Fibroblast of lung (primary cell): ENCODE data around the gene MYL12B.

Experiments used
- EZH2 ChIP-seq: IDR thresholded peaks from 2 replicates; pipeline ENCODE4 v1.5.1; 2012; ENCODE audit warnings: low read length, control low read depth, mild to moderate bottlenecking; ENCODE audit errors: missing control alignments
- TF ChIP-seq, protein P1 (sequence below), 2 donors: IDR thresholded peaks in 1 of 2; conservative IDR thresholded peaks in 1 of 2; 1 replicate in 1 of 2; 2 replicates in 1 of 2; pipeline ENCODE4 v1.5.1; 2011 to 2012; ENCODE audit warnings: low read length in 2 of 2, control low read depth in 1 of 2, inconsistent platforms in 1 of 2, low read depth in 1 of 2, mild to moderate bottlenecking in 1 of 2

DNA sequence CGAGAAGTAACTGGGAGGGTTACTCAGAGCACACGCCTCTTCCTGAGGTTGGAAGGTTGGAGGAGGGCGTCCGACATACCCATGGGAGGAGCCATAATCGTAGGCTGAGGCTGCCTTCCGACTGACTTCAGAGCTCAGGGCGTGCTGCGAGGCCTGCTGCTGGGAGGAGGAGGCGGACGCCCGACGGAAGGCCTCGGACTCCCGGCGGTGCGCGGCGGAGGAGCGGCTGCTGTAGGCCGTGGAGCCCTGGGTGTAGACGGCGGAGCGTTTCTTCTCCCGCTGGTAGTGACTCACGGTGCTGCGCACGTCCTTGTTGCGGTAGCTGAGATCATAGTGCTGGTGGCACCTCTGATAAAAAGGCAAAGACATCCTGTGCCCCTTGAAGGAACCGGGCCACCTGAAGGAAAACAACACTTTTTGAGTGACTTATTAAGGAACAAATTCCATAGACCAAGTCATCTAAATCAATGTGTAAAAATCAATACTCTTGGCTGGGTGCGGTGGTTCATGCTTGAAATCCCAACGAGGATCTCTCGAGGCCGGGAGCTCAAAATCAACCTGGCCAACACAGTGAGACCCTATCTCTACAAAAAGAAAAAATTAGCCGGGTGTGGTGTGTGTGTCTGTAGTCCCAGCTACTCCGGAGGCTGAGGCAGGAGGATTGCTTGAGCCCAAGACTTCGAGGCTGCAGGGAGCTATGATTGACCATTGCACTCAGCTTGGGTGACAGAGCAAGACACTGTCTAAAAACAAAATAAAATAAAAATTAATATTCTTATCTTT lies 46.9 kb upstream of the MYL12B start:
- no peak for TF ChIP-seq EZH2
- TF ChIP-seq, protein P1, sequence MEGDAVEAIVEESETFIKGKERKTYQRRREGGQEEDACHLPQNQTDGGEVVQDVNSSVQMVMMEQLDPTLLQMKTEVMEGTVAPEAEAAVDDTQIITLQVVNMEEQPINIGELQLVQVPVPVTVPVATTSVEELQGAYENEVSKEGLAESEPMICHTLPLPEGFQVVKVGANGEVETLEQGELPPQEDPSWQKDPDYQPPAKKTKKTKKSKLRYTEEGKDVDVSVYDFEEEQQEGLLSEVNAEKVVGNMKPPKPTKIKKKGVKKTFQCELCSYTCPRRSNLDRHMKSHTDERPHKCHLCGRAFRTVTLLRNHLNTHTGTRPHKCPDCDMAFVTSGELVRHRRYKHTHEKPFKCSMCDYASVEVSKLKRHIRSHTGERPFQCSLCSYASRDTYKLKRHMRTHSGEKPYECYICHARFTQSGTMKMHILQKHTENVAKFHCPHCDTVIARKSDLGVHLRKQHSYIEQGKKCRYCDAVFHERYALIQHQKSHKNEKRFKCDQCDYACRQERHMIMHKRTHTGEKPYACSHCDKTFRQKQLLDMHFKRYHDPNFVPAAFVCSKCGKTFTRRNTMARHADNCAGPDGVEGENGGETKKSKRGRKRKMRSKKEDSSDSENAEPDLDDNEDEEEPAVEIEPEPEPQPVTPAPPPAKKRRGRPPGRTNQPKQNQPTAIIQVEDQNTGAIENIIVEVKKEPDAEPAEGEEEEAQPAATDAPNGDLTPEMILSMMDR (conservative IDR thresholded peaks at IDR 0.05 in 1 of 2, IDR thresholded peaks at IDR 0.05 in 1 of 2; ENCODE audit: low read depth in 1 of 2, low read length in 2 of 2) = no peak
